A673 (cell line): ENCODE measurements around the gene SRCAP. TPM values are rescaled to one million over a fixed set of nuclear protein-coding genes. Genes with fewer than 3 reads are reported as not detected.

ENCODE experiments used
- BruUV-seq: library from RNA; stranded (reverse); fragments of 400-500 nt; replicated peaks from 2 replicates; lab custom pipeline; 2021; lab: Mats Ljungman, UMichigan
- CTCF ChIA-PET: fragments of 300-600 bp; sonication (Branson Sonifier 250); formaldehyde crosslinking; loops from one replicate; lab custom pipeline; 2022; ENCODE audit warnings: antibody characterized with exemption; lab: Charles Lee
- POLR2A ChIA-PET: fragments of 300-600 bp; sonication (Branson Sonifier 250); formaldehyde crosslinking; loops from one replicate; lab custom pipeline; 2022; ENCODE audit warnings: antibody characterized with exemption; ENCODE audit not compliant: low non-redundant PET; lab: Charles Lee
- DNase-seq: peaks from one replicate; pipeline ENCODE4 v3.0.0-alpha.2; 2015; ENCODE audit warnings: low spot score
- H3K27ac ChIP-seq: fragments of 200-600 bp; sonication (generic); 2 replicates; pipeline ENCODE4 v1.5.1; 2016; ENCODE audit warnings: mixed run types, low read depth, mild to moderate bottlenecking, mixed read lengths, antibody characterized with exemption, low read length; ENCODE audit not compliant: poor library complexity, severe bottlenecking
- H3K27me3 ChIP-seq: fragments of 200-600 bp; sonication (generic); replicated peaks from 2 replicates; pipeline ENCODE4 v1.6.1; 2017; ENCODE audit warnings: mixed run types, low read depth, mild to moderate bottlenecking, mixed read lengths, antibody characterized with exemption, low read length; ENCODE audit not compliant: insufficient read depth, poor library complexity
- H3K36me3 ChIP-seq: fragments of 200-600 bp; sonication (generic); 2 replicates; pipeline ENCODE4 v1.6.1; 2016; ENCODE audit warnings: mixed run types, mild to moderate bottlenecking, mixed read lengths, antibody characterized with exemption, low read length; ENCODE audit not compliant: insufficient read depth, poor library complexity, severe bottlenecking
- H3K4me1 ChIP-seq: fragments of 200-600 bp; sonication (generic); 2 replicates; pipeline ENCODE4 v1.6.1; 2017; ENCODE audit warnings: mixed run types, mild to moderate bottlenecking, mixed read lengths, antibody characterized with exemption, low read length; ENCODE audit not compliant: insufficient read depth, poor library complexity, severe bottlenecking
- H3K4me3 ChIP-seq: fragments of 200-600 bp; sonication (generic); 2 replicates; pipeline ENCODE4 v1.5.1; 2016; ENCODE audit warnings: low read depth, mixed run types, mild to moderate bottlenecking, mixed read lengths, low read length; ENCODE audit not compliant: poor library complexity, severe bottlenecking
- H3K9me3 ChIP-seq: fragments of 200-600 bp; sonication (generic); 2 replicates; pipeline ENCODE4 v1.6.1; 2016; ENCODE audit warnings: mixed run types, low read depth, mild to moderate bottlenecking, mixed read lengths, antibody characterized with exemption, low read length; ENCODE audit not compliant: poor library complexity, severe bottlenecking
- CTCF ChIP-seq: fragments of 300-800, 200-600 bp; sonication (generic); conservative IDR thresholded peaks from 2 replicates; pipeline ENCODE4 v1.5.1; 2017; ENCODE audit warnings: low read depth, mild to moderate bottlenecking, antibody characterized with exemption, low read length, moderate library complexity, mixed read lengths
- EZH2 ChIP-seq: fragments of 200-600 bp; sonication (generic); IDR thresholded peaks from 2 replicates; pipeline ENCODE4 v1.6.1; 2017; ENCODE audit warnings: borderline replicate concordance, low read depth, mild to moderate bottlenecking, mixed read lengths, antibody characterized with exemption, low read length; ENCODE audit not compliant: poor library complexity, severe bottlenecking
- intact Hi-C: fragments of 100-400 bp; cut with micrococcal nuclease; formaldehyde crosslinking; loops from one replicate; pipeline ENCODE4 v1.10.0; 2022; ENCODE audit not compliant: unreplicated experiment
- total RNA-seq: library from RNA; stranded (reverse); gene quantifications from 2 replicates; pipeline ENCODE4 v1.2.3, GENCODE V29; 2021

The SRCAP gene
- total RNA-seq, 1 experiment from 2014 or later: 104 TPM

- no peak for DNase-seq
- Histone ChIP-seq H3K27me3 (no peaks in the 10 kb centered on the region), H3K36me3 (peaks cover 14% of the 10 kb centered on the region), H3K9me3 (no peaks in the 10 kb centered on the region), H3K4me3 (no peak overlapping the region), H3K27ac (no peak overlapping the region), H3K4me1 (no peaks in the 10 kb centered on the region)
- no TSS peak for BruUV-seq
- no peak for TF ChIP-seq CTCF
- TF ChIP-seq EZH2: no peak
- ChIA-PET CTCF (no interaction called here), POLR2A (no interaction called here)
- intact Hi-C loops: no loop called here
Observed at GRCh38 chr16:30756781-30757100, 57.8 kb downstream of the SRCAP start.

- ChIA-PET CTCF (no interaction called here), POLR2A (interaction anchor here (0.5 kb wide), 1 partner anchor 18 kb away, joined by 3 read pairs; no protein-coding TSS in a partner anchor)
- H3K27ac ChIP-seq: no peak overlapping the region
- H3K4me1 ChIP-seq: no peaks in the 10 kb centered on the region
- H3K4me3 ChIP-seq: no peak overlapping the region
- H3K9me3 ChIP-seq: no peaks in the 10 kb centered on the region
- no peak for DNase-seq
- no peak for TF ChIP-seq CTCF
- TF ChIP-seq EZH2: no peak
- H3K36me3 ChIP-seq: peaks cover 14% of the 10 kb centered on the region
- intact Hi-C loops: no loop called here
- H3K27me3 ChIP-seq: no peaks in the 10 kb centered on the region
- BruUV-seq: no TSS peak
Observed at GRCh38 chr16:30757316-30757715, 58.3 kb downstream of the SRCAP start.

- BruUV-seq: no TSS peak
- Histone ChIP-seq H3K4me1 (peaks cover 10% of the 10 kb centered on the region), H3K4me3 (no peak overlapping the region), H3K9me3 (no peaks in the 10 kb centered on the region), H3K36me3 (peaks cover 18% of the 10 kb centered on the region), H3K27me3 (no peaks in the 10 kb centered on the region), H3K27ac (no peak overlapping the region)
- ChIA-PET CTCF (no interaction called here), POLR2A (no interaction called here)
- TF ChIP-seq CTCF (no peak), EZH2 (no peak)
- intact Hi-C loops: no loop called here
- no peak for DNase-seq
Observed at GRCh38 chr16:30758988-30759491, 60.1 kb downstream of the SRCAP start.
